Tibial nerve (tissue), 3 donors: ENCODE data around the gene CACNA1A.

Experiments used
- POLR2A ChIP-seq, 2 donors: fragments of 450-650 bp; IDR thresholded peaks; one replicate each; pipeline ENCODE4 v1.6.1; 2017; ENCODE audit warnings: antibody characterized with exemption in 2 of 2, mild to moderate bottlenecking in 2 of 2, moderate library complexity in 2 of 2
- TF ChIP-seq, protein P1 (sequence below), 5 experiments: fragments of 200-600 bp in 3 of 5; fragments of 450-650 bp in 2 of 5; sonication (generic) in 3 of 5; IDR thresholded peaks; one replicate each; pipeline ENCODE4 v1.5.1; 2016 to 2019; ENCODE audit warnings: antibody characterized with exemption in 5 of 5, mild to moderate bottlenecking in 3 of 5, moderate library complexity in 2 of 5

- TF ChIP-seq, protein P1, sequence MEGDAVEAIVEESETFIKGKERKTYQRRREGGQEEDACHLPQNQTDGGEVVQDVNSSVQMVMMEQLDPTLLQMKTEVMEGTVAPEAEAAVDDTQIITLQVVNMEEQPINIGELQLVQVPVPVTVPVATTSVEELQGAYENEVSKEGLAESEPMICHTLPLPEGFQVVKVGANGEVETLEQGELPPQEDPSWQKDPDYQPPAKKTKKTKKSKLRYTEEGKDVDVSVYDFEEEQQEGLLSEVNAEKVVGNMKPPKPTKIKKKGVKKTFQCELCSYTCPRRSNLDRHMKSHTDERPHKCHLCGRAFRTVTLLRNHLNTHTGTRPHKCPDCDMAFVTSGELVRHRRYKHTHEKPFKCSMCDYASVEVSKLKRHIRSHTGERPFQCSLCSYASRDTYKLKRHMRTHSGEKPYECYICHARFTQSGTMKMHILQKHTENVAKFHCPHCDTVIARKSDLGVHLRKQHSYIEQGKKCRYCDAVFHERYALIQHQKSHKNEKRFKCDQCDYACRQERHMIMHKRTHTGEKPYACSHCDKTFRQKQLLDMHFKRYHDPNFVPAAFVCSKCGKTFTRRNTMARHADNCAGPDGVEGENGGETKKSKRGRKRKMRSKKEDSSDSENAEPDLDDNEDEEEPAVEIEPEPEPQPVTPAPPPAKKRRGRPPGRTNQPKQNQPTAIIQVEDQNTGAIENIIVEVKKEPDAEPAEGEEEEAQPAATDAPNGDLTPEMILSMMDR (IDR thresholded peaks at IDR 0.05) = no peak
- TF ChIP-seq POLR2A (IDR thresholded peaks at IDR 0.05) = no peak
Measured at GRCh38 chr19:13176345-13176744, 329.9 kb downstream of the CACNA1A start.
